ENCODE data around the gene RBMX.
"Not testable (repeated sequence)": the region's sequence is repeated elsewhere in the genome, so short reads cannot be mapped to it uniquely, and the experiment has no call there.

The RBMX gene

GRCh38 chrX:136874114-136874513 lies 6.4 kb downstream of the RBMX start:
- not testable (repeated sequence) for DNase-seq

- not testable (repeated sequence) for DNase-seq
Measured at GRCh38 chrX:136873210-136873609, 7.3 kb downstream of the RBMX start.

GRCh38 chrX:136872091-136872700 lies 8.3 kb downstream of the RBMX start:
- DNase-seq = no peak

GRCh38 chrX:136870064-136870463 lies 10.5 kb downstream of the RBMX start:
- DNase-seq = no peak

GRCh38 chrX:136868283-136869055 lies 12.1 kb downstream of the RBMX start:
- DNase-seq = no peak

GRCh38 chrX:136867518-136867917 lies 13.0 kb downstream of the RBMX start:
- no peak for DNase-seq

- no peak for DNase-seq
Measured at GRCh38 chrX:136867096-136867491, 13.4 kb downstream of the RBMX start.

GRCh38 chrX:136866337-136867095 lies 14.0 kb downstream of the RBMX start:
- DNase-seq = no peak

GRCh38 chrX:136865270-136866158 lies 15.0 kb downstream of the RBMX start:
- no peak for DNase-seq

GRCh38 chrX:136863826-136864225 lies 16.7 kb downstream of the RBMX start:
- DNase-seq = no peak

GRCh38 chrX:136862546-136862945 lies 18.0 kb downstream of the RBMX start:
- DNase-seq = no peak

GRCh38 chrX:136861877-136862276 lies 18.6 kb downstream of the RBMX start:
- no peak for DNase-seq

GRCh38 chrX:136858007-136858756 lies 22.3 kb downstream of the RBMX start:
- no peak for DNase-seq

GRCh38 chrX:136856551-136856950 lies 24.0 kb downstream of the RBMX start:
- DNase-seq = no peak

GRCh38 chrX:136856050-136856449 lies 24.5 kb downstream of the RBMX start:
- DNase-seq = no peak

- no peak for DNase-seq
Measured at GRCh38 chrX:136851526-136851925, 29.0 kb downstream of the RBMX start.

GRCh38 chrX:136850441-136851175 lies 29.9 kb downstream of the RBMX start:
- no peak for DNase-seq

- DNase-seq = no peak
Measured at GRCh38 chrX:136849395-136849794, 31.1 kb downstream of the RBMX start.

- DNase-seq = no peak
Measured at GRCh38 chrX:136847874-136848273, 32.7 kb downstream of the RBMX start.

- DNase-seq = no peak
Measured at GRCh38 chrX:136839196-136839595, 41.3 kb downstream of the RBMX start.

GRCh38 chrX:136835761-136836160 lies 44.8 kb downstream of the RBMX start:
- DNase-seq = no peak

All from activated gamma-delta T cell treated with Interleukin-2 at 50 U/mL for 16 hours (primary cell).